HepG2 (cell line): ENCODE data around the gene PIP4K2C. TPM values are rescaled to one million over a fixed set of nuclear protein-coding genes. Genes with fewer than 3 reads are reported as not detected.

Experiments used
- DNMT3B ChIP-seq: conservative IDR thresholded peaks from 2 replicates; pipeline ENCODE4 v1.6.1; 2016; ENCODE audit warnings: missing biosample characterization, control low read depth
- MAF1 ChIP-seq: sonication (generic); formaldehyde crosslinking; IDR thresholded peaks from 2 replicates; pipeline ENCODE4 v1.5.0; 2020; ENCODE audit warnings: missing genetic modification reagents, borderline replicate concordance
- MEIS2 ChIP-seq: sonication (generic); formaldehyde crosslinking; IDR thresholded peaks from 2 replicates; pipeline ENCODE4 v1.9.0; 2021; ENCODE audit warnings: mild to moderate bottlenecking, missing genetic modification reagents
- MIXL1 ChIP-seq: IDR thresholded peaks from 2 replicates; pipeline ENCODE4 v1.6.1; 2016
- NCOA5 ChIP-seq: sonication (generic); formaldehyde crosslinking; IDR thresholded peaks from 2 replicates; pipeline ENCODE4 v1.4.0; 2020; ENCODE audit warnings: missing genetic modification reagents
- SCMH1 ChIP-seq: sonication (generic); formaldehyde crosslinking; IDR thresholded peaks from 2 replicates; pipeline ENCODE4 v1.9.0; 2021; ENCODE audit warnings: missing genetic modification reagents, mild to moderate bottlenecking, borderline replicate concordance
- SRY ChIP-seq: sonication (generic); formaldehyde crosslinking; IDR thresholded peaks from 2 replicates; pipeline ENCODE4 v1.8.0; 2022; ENCODE audit warnings: mild to moderate bottlenecking, missing genetic modification reagents
- TMF1 ChIP-seq: sonication (generic); formaldehyde crosslinking; IDR thresholded peaks from 2 replicates; pipeline ENCODE4 v1.8.1; 2022; ENCODE audit warnings: low read depth, missing genetic modification reagents
- ZBTB21 ChIP-seq: sonication (generic); formaldehyde crosslinking; IDR thresholded peaks from 2 replicates; pipeline ENCODE4 v1.4.0; 2020; ENCODE audit warnings: missing genetic modification reagents
- ZMYM4 ChIP-seq: sonication (generic); formaldehyde crosslinking; IDR thresholded peaks from 2 replicates; pipeline ENCODE4 v1.8.1; 2023; ENCODE audit warnings: mild to moderate bottlenecking, missing genetic modification reagents
- ZNF225 ChIP-seq: sonication (generic); formaldehyde crosslinking; IDR thresholded peaks from 2 replicates; pipeline ENCODE4 v1.4.0; 2020; ENCODE audit warnings: mild to moderate bottlenecking, missing genetic modification reagents
- ZNF598 ChIP-seq: sonication (generic); formaldehyde crosslinking; IDR thresholded peaks from 2 replicates; pipeline ENCODE4 v1.5.1; 2020; ENCODE audit warnings: mild to moderate bottlenecking, missing genetic modification reagents, borderline replicate concordance
- ZNF614 ChIP-seq: IDR thresholded peaks from 2 replicates; pipeline ENCODE4 v1.6.1; 2018; ENCODE audit warnings: missing biosample characterization, missing genetic modification reagents, inconsistent platforms, borderline replicate concordance
- ZNF746 ChIP-seq: sonication (generic); formaldehyde crosslinking; IDR thresholded peaks from 2 replicates; pipeline ENCODE4 v1.8.0; 2022; ENCODE audit warnings: mild to moderate bottlenecking, missing genetic modification reagents
- ZSCAN31 ChIP-seq: sonication (generic); formaldehyde crosslinking; IDR thresholded peaks from 2 replicates; pipeline ENCODE4 v1.5.0; 2020; ENCODE audit warnings: low read depth, mild to moderate bottlenecking, missing genetic modification reagents
- polyA plus RNA-seq, 8 experiments: library from polyadenylated mRNA; depleted of rRNA in 3 of 8; stranded (reverse) in 7 of 8; unstranded in 1 of 8; fragments of >200 nt; fragmentation: Illumina TruSeq in 4 of 8; extraction: Trizol in 4 of 8; gene quantifications; 2 replicates each; pipeline versions ENCODE4 v1.2.1 to v1.2.3, GENCODE V29; 2011 to 2016; ENCODE audit warnings: low read depth in 4 of 8, missing spikeins in 1 of 8, mixed read lengths in 1 of 8; ENCODE audit not compliant: insufficient read depth in 1 of 8
- total RNA-seq, 5 experiments: library from RNA; depleted of rRNA; stranded (reverse); fragments of >200 nt; fragmentation: Illumina TruSeq; extraction: Trizol; gene quantifications; 2 replicates each; pipeline ENCODE4 v1.2.3, GENCODE V29; 2016; ENCODE audit warnings: low read depth in 1 of 5
- TF ChIP-seq, protein P1 (sequence below): IDR thresholded peaks from 2 replicates; pipeline ENCODE4 v1.6.1; 2012; ENCODE audit warnings: low read length, improper control_type of control experiment
- TF ChIP-seq, protein P2 (sequence below): sonication (generic); formaldehyde crosslinking; conservative IDR thresholded peaks from 2 replicates; pipeline ENCODE4 v1.8.0; 2022; ENCODE audit warnings: missing genetic modification reagents
- TF ChIP-seq, protein P3 (sequence below): sonication (generic); formaldehyde crosslinking; IDR thresholded peaks from 2 replicates; pipeline ENCODE4 v1.4.0; 2020; ENCODE audit warnings: missing genetic modification reagents, mild to moderate bottlenecking, borderline replicate concordance
- TF ChIP-seq, protein P4 (sequence below): sonication (generic); formaldehyde crosslinking; IDR thresholded peaks from 2 replicates; pipeline ENCODE4 v1.4.0; 2020; ENCODE audit warnings: missing genetic modification reagents
- TF ChIP-seq, protein P5 (sequence below): sonication (generic); formaldehyde crosslinking; IDR thresholded peaks from 2 replicates; pipeline ENCODE4 v1.4.0; 2020; ENCODE audit warnings: mild to moderate bottlenecking, missing genetic modification reagents

PIP4K2C gene
- total and polyA plus RNA-seq, 2 of the 13 experiments (the other 11 are each of a cell fraction or from before 2014, with no cell fraction given): 23.3 to 26.4 TPM

DNA sequence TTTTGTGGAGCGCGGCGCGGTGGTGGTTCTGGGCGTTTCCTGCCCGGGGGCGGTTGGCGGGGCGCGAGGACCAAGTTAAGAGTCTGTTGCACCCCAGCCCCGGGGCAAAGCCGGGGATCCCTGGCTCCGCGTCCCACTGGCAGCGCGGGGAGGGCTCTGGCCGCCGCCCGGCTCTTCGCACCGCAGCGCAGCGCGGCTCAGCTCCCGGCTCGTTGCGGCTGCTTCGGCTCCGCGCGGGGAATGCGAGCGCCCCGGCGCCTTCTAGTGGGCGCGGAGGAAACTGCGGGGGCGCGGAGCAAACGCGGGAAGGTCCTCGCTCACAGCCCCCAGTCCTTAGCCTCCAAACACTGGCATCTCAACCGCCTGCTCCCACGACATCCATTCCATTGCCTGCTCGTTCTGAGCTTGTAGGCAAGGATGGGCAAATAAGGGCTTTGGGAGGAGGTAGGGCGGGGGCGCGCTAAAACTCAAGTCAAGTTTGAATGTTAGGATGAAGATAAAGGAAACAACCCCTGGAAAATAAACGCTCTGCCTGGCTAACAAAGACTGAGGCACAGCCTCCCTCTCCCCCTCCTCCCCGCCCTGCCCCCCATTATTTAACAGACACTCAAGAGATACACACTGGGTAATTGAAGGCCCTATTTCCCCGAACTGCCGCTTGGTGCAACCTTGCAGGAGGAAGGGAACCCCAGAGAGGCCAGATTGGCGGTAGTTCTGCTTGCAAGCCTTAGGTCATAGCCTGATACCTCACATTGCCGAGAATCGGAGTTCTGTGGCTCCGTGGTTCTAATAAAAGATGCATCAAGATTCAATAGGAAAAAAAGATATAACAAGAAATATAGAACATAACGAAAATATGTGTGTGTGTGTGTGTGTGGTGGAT lies 42.2 kb downstream of the PIP4K2C start, which contains the start of gene B4GALNT1 (continued):
- TF ChIP-seq, protein P1, sequence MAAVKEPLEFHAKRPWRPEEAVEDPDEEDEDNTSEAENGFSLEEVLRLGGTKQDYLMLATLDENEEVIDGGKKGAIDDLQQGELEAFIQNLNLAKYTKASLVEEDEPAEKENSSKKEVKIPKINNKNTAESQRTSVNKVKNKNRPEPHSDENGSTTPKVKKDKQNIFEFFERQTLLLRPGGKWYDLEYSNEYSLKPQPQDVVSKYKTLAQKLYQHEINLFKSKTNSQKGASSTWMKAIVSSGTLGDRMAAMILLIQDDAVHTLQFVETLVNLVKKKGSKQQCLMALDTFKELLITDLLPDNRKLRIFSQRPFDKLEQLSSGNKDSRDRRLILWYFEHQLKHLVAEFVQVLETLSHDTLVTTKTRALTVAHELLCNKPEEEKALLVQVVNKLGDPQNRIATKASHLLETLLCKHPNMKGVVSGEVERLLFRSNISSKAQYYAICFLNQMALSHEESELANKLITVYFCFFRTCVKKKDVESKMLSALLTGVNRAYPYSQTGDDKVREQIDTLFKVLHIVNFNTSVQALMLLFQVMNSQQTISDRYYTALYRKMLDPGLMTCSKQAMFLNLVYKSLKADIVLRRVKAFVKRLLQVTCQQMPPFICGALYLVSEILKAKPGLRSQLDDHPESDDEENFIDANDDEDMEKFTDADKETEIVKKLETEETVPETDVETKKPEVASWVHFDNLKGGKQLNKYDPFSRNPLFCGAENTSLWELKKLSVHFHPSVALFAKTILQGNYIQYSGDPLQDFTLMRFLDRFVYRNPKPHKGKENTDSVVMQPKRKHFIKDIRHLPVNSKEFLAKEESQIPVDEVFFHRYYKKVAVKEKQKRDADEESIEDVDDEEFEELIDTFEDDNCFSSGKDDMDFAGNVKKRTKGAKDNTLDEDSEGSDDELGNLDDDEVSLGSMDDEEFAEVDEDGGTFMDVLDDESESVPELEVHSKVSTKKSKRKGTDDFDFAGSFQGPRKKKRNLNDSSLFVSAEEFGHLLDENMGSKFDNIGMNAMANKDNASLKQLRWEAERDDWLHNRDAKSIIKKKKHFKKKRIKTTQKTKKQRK: no peak
- TF ChIP-seq NCOA5 (CRISPR knock-in tag) (no peak), ZNF746 (CRISPR knock-in tag) (no peak; the same call in 1 of the 2 replicates), ZSCAN31 (CRISPR knock-in tag) (no peak), ZNF598 (CRISPR knock-in tag) (no peak; the same call in 1 of the 2 replicates), ZNF614 (CRISPR knock-in tag) (peak; percentile 21; the same call in 1 of the 2 replicates), SCMH1 (CRISPR knock-in tag) (no peak), ZMYM4 (peak; percentile 57; the same call in 1 of the 2 replicates), MAF1 (CRISPR knock-in tag) (no peak), SRY (CRISPR knock-in tag) (peak; percentile 69), MEIS2 (CRISPR knock-in tag) (peak; percentile 39; the same call in 1 of the 2 replicates), MIXL1 (CRISPR knock-in tag) (no peak), ZNF225 (CRISPR knock-in tag) (no peak), ZBTB21 (no peak), DNMT3B (CRISPR knock-in tag) (no peak), TMF1 (0 out of 2 replicates have a peak, but pooled peaks have one; percentile 29)
- TF ChIP-seq, protein P2, sequence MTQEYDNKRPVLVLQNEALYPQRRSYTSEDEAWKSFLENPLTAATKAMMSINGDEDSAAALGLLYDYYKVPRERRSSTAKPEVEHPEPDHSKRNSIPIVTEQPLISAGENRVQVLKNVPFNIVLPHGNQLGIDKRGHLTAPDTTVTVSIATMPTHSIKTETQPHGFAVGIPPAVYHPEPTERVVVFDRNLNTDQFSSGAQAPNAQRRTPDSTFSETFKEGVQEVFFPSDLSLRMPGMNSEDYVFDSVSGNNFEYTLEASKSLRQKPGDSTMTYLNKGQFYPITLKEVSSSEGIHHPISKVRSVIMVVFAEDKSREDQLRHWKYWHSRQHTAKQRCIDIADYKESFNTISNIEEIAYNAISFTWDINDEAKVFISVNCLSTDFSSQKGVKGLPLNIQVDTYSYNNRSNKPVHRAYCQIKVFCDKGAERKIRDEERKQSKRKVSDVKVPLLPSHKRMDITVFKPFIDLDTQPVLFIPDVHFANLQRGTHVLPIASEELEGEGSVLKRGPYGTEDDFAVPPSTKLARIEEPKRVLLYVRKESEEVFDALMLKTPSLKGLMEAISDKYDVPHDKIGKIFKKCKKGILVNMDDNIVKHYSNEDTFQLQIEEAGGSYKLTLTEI: no peak
- TF ChIP-seq, protein P3, sequence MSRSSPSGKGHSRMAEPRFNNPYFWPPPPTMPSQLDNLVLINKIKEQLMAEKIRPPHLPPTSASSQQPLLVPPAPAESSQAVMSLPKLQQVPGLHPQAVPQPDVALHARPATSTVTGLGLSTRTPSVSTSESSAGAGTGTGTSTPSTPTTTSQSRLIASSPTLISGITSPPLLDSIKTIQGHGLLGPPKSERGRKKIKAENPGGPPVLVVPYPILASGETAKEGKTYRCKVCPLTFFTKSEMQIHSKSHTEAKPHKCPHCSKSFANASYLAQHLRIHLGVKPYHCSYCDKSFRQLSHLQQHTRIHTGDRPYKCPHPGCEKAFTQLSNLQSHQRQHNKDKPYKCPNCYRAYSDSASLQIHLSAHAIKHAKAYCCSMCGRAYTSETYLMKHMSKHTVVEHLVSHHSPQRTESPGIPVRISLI (CRISPR knock-in tag): no peak; the same call in 1 of the 2 replicates
- TF ChIP-seq, protein P4, sequence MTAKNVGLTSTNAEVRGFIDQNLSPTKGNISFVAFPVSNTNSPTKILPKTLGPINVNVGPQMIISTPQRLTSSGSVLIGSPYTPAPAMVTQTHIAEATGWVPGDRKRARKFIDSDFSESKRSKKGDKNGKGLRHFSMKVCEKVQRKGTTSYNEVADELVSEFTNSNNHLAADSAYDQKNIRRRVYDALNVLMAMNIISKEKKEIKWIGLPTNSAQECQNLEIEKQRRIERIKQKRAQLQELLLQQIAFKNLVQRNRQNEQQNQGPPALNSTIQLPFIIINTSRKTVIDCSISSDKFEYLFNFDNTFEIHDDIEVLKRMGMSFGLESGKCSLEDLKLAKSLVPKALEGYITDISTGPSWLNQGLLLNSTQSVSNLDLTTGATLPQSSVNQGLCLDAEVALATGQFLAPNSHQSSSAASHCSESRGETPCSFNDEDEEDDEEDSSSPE: peak; percentile 89
- TF ChIP-seq, protein P5, sequence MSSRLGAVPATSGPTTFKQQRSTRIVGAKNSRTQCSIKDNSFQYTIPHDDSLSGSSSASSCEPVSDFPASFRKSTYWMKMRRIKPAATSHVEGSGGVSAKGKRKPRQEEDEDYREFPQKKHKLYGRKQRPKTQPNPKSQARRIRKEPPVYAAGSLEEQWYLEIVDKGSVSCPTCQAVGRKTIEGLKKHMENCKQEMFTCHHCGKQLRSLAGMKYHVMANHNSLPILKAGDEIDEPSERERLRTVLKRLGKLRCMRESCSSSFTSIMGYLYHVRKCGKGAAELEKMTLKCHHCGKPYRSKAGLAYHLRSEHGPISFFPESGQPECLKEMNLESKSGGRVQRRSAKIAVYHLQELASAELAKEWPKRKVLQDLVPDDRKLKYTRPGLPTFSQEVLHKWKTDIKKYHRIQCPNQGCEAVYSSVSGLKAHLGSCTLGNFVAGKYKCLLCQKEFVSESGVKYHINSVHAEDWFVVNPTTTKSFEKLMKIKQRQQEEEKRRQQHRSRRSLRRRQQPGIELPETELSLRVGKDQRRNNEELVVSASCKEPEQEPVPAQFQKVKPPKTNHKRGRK (CRISPR knock-in tag): no peak
